K562 (cell line): ENCODE data around the gene ARHGAP42. TPM values are rescaled to one million over a fixed set of nuclear protein-coding genes. Genes with fewer than 3 reads are reported as not detected.

ENCODE experiments used
- CAMTA2 ChIP-seq: fragments of 250-450 bp; sonication (Bioruptor Pico); conservative IDR thresholded peaks from 2 replicates; pipeline ENCODE4 v1.5.1; 2022
- CBFA2T2 ChIP-seq: fragments of 450-650 bp; conservative IDR thresholded peaks from 2 replicates; pipeline ENCODE4 v1.6.1; 2017; ENCODE audit warnings: mild to moderate bottlenecking
- EP300 ChIP-seq: IDR thresholded peaks from 2 replicates; pipeline ENCODE4 v1.6.1; 2012; ENCODE audit warnings: low read length, improper control_type of control experiment
- FOSL1 ChIP-seq: fragments of 200-800 bp; sonication (Bioruptor generic); conservative IDR thresholded peaks from 2 replicates; pipeline ENCODE4 v1.6.1; 2016; ENCODE audit warnings: missing genetic modification characterization, missing compliant biosample characterization
- FOXK2 ChIP-seq, 2 experiments: fragments of 450-650 bp; IDR thresholded peaks in 1 of 2; conservative IDR thresholded peaks in 1 of 2; 2 replicates each; pipeline ENCODE4 v1.6.1; 2016; ENCODE audit warnings: low read depth in 2 of 2, mild to moderate bottlenecking in 1 of 2
- HOXB6 ChIP-seq: fragments of 250-450 bp; sonication (Bioruptor Pico); IDR thresholded peaks from 2 replicates; pipeline ENCODE4 v1.5.1; 2022; ENCODE audit warnings: mild to moderate bottlenecking, borderline replicate concordance
- KAT2B ChIP-seq: IDR thresholded peaks from one replicate; pipeline ENCODE4 v1.6.1; 2012; ENCODE audit warnings: low read depth, mild to moderate bottlenecking, control low read depth, inconsistent platforms, low read length, moderate library complexity
- MTF1 ChIP-seq: fragments of 250-450 bp; sonication (Bioruptor Pico); IDR thresholded peaks from 2 replicates; pipeline ENCODE4 v1.9.0; 2021; ENCODE audit warnings: moderate library complexity, mild to moderate bottlenecking, inconsistent platforms, borderline replicate concordance
- RB1 ChIP-seq: fragments of 450-650 bp; IDR thresholded peaks from 2 replicates; pipeline ENCODE4 v1.6.1; 2017; ENCODE audit warnings: low read depth, mild to moderate bottlenecking
- RHOXF2B ChIP-seq: fragments of 250-450 bp; sonication (Bioruptor Pico); conservative IDR thresholded peaks from 2 replicates; pipeline ENCODE4 v1.5.1; 2021
- STAT5A ChIP-seq: IDR thresholded peaks from 2 replicates; pipeline ENCODE4 v1.6.1; 2012; ENCODE audit warnings: low read length, inconsistent platforms, borderline replicate concordance
- ZFP1 ChIP-seq: fragments of 450-650 bp; formaldehyde crosslinking; IDR thresholded peaks from 2 replicates; pipeline ENCODE4 v1.4.0; 2020; ENCODE audit warnings: mild to moderate bottlenecking, mixed read lengths
- ZNF197 ChIP-seq: fragments of 200-800 bp; sonication (Bioruptor generic); IDR thresholded peaks from 2 replicates; pipeline ENCODE4 v1.6.1; 2016; ENCODE audit warnings: low read depth, missing genetic modification characterization, missing compliant biosample characterization
- ZNF318 ChIP-seq, 2 experiments: fragments of 450-650 bp; IDR thresholded peaks; 2 replicates each; pipeline ENCODE4 v1.6.1; 2016; ENCODE audit warnings: mild to moderate bottlenecking in 2 of 2, borderline replicate concordance in 1 of 2, low read depth in 1 of 2, moderate library complexity in 1 of 2
- ZNF707 ChIP-seq: fragments of 250-450 bp; sonication (Bioruptor Pico); conservative IDR thresholded peaks from 2 replicates; pipeline ENCODE4 v1.8.0; 2022; ENCODE audit warnings: inconsistent platforms, mild to moderate bottlenecking, moderate library complexity
- polyA plus RNA-seq, 8 experiments: library from polyadenylated mRNA; depleted of rRNA in 4 of 8; stranded (reverse) in 5 of 8; unstranded in 3 of 8; fragments of >200 nt; fragmentation: Nextera tagmentation in 2 of 8; fragmentation: Illumina TruSeq in 1 of 8; extraction: Ambion mirVana in 2 of 8; extraction: Trizol in 1 of 8; gene quantifications; 2 replicates each; pipeline versions ENCODE4 v1.2.1 to v1.2.3, GENCODE V29; 2011 to 2014; ENCODE audit warnings: inconsistent platforms in 1 of 8, missing spikeins in 1 of 8
- total RNA-seq, 7 experiments: library from RNA; depleted of rRNA in 6 of 7; stranded (reverse); fragments of >200 nt in 6 of 7; fragmentation: Illumina TruSeq in 2 of 7; extraction: Trizol in 2 of 7; gene quantifications; 2 replicates each; pipeline versions ENCODE4 v1.2.1 to v1.2.3, GENCODE V29; 2011 to 2021; ENCODE audit warnings: low replicate concordance in 1 of 7

ARHGAP42 gene
- total and polyA plus RNA-seq, 9 of the 15 experiments (the other 6 are each of a cell fraction or from before 2014, with no cell fraction given): 0.95 to 6.1 (median 2.4) TPM

- no peak for TF ChIP-seq ZNF318 (IDR thresholded peaks at IDR 0.05; ENCODE audit: borderline replicate concordance in 1 of 2, low read depth in 1 of 2)
- no peak for TF ChIP-seq ZNF197 (CRISPR knock-in tag)
- TF ChIP-seq KAT2B: no peak
- no peak for TF ChIP-seq HOXB6 (CRISPR knock-in tag)
- no peak for TF ChIP-seq FOXK2 (conservative IDR thresholded peaks at IDR 0.05 in 1 of 2, IDR thresholded peaks at IDR 0.05 in 1 of 2; ENCODE audit: low read depth in 2 of 2)
- peak; percentile 46; the same call in 1 of the 2 replicates for TF ChIP-seq STAT5A
- no peak for TF ChIP-seq MTF1 (CRISPR knock-in tag)
- no peak for TF ChIP-seq RHOXF2B (CRISPR knock-in tag)
- TF ChIP-seq CAMTA2: no peak
- peak; percentile 48; the same call in 1 of the 2 replicates for TF ChIP-seq FOSL1 (tag)
- peak; percentile 18; the same call in 1 of the 2 replicates for TF ChIP-seq CBFA2T2
- peak; percentile 50; the same call in 1 of the 2 replicates for TF ChIP-seq EP300
- no peak for TF ChIP-seq RB1
- no peak for TF ChIP-seq ZFP1
- TF ChIP-seq ZNF707 (CRISPR knock-in tag): no peak
- TF ChIP-seq, all 486 proteins: peak for 12
Measured at GRCh38 chr11:100869328-100869727, 182.2 kb downstream of the ARHGAP42 start (continued).
